ENCODE data around the gene ZNF804B.

The ZNF804B gene

DNA sequence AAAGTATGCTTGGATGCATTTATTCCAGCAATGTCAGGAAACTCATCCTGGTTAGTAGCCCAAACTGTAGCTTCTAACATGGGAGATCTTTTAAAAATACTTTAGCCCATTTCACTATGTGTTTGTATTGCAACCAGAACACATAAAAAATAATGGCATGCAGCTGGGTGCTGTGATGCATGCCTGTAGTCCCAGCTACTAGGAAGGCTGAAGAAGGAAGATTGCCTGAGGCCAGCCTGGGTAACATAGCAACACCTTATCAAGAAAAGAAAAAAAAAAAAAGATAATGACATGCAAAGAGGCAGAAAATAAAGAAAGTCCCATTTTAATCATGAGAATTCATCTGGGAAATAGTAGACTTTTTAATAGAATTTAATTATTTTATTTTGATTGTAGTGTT is 553.1 kb downstream of the ZNF804B start:
- no peak for DNase-seq

DNA sequence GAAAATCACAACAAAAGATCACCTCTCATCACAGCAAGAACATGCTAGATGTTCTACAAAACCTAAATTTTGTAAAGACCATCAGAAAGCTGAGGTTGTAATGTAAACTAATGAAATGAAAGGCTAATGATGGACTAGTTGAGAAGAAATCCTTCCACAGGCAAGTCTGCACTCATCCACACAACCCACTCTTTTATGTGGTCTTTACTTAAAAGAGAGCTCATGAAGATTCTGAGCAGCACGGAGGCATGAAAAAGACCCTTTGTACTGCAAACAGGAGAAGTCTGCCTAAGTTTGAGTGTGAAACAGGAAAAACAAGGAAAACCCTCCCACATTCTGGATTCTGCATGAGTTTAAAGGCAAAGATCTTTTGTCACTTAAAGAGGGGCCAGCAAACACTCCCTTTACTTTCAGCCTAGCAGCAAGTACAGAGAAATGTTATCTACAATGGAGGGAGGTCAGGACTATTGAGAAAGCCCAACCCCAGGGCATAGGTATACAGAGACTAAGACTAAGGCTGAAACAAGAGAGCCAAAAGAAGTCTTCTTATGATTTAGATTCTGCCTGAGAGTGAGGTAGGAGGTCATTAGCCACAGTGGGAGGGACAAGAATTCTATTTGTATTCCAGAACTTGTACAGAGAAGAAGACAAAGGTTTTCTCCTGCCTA is 557.2 kb downstream of the ZNF804B start:
- DNase-seq: no peak

DNA sequence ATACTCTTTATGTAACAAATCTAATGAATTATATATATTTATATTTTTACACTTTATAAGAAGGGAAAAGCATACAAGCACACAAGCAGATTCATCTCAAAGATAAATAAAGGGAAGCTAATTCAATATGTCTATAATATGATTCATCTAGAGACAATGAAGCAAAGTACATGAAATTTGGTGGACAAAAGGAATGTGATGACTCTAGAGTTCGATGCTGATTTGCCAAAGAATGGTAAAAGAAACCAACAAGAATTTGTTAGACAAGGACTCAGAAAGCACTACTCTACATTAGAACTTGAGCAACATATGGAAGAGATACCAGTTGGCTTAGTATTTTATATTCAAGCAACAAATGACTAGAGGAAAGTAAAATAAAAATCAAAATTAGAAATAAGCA is 572.5 kb downstream of the ZNF804B start:
- no peak for DNase-seq

DNA sequence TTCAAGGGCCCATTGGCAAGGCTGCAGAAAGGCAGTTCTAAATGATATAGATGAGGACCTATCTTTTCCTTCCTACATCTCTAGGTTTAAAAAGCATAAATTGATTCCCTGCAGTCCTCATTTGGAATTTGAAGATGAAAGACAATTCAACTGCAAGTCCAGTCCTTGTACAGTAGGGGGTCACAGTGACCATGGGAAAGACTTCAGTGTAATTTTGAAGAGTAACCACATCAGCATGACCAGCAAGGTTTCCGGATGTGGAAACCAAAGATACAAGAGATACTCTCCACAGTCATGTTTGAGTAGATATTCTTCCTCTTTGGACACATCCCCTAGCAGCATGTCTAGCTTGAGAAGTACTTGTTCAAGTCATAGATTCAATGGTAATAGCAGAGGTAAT is 575.3 kb downstream of the ZNF804B start:
- DNase-seq: no peak

DNA sequence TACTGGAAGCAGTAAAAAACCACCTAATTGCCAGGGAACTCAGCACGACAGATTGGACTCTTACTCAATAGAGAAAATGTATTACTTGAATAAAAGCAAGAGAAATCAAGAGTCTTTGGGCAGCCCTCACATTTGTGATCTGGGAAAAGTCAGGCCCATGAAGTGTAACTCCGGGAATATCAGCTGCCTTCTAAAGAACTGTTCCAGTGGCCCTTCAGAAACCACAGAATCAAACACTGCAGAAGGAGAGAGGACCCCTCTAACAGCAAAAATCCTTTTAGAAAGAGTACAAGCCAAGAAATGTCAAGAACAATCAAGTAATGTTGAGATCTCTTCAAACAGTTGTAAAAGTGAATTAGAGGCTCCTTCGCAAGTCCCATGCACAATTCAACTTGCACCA is 576.0 kb downstream of the ZNF804B start:
- no peak for DNase-seq

DNA sequence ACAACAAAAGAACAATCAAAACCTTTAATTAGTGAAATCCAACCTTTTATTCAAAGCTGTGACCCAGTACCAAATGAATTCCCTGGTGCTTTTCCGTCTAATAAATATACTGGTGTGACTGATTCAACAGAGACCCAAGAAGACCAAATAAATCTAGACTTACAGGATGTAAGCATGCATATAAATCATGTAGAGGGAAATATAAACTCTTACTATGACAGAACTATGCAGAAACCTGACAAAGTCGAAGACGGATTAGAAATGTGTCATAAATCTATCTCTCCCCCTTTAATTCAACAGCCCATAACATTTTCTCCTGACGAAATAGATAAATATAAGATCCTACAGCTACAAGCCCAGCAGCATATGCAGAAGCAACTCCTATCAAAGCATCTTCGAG is 576.6 kb downstream of the ZNF804B start:
- no peak for DNase-seq

DNA sequence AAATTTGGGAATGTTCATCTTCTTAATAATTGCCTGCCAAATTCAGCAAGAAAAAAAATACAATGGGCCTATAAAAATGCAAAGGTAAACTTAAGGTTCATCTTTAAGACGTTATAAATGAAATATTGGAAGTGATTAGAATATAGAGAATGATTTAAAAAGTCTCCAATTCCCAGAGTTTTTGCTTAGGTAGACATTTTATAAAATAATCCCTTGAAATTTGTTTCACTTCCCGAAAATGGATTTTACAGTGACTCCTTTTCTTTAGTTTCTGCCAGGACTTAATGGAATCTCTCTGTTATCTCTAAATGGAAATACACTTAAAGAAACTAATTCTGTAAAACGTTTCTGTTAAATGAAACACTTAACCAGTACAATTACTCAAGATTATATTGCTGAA is 580.2 kb downstream of the ZNF804B start:
- DNase-seq: no peak

DNA sequence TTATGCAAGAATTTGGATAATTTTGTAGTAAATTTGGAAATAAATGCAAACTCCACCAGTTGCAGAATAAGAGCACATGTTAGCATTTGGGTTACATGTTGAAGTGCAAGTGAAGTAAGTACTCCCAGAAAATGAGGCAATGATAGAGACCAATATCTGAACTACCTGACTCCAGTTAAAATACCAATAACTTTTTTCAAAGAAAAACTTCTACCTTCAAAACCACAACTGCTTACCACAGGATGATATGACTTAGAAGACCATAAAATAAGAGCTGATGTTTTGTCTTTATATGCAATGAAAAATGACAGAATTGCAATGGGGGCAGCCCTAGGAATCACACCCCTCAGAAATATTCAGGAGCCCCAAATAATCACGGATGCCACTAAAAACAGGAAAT is 597.6 kb downstream of the ZNF804B start:
- DNase-seq: no peak

DNA sequence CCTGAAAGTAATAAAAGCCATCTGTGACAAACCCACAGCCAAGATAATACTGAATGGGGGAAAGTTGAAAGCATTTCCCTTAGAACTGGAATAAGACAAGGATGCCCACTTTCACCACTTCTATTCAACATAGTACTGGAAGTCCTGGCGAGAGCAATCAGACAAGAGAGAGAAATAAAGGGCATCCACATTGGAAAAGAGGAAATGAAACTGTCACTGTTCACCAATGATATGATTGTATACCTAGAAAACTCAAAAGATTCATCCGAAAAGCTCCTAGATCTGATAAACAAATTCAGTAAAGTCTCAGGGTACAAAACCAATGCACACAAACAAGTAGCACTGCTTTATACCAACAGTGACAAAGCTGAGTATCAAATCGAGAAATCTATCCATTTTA is 617.7 kb downstream of the ZNF804B start:
- no peak for DNase-seq

DNA sequence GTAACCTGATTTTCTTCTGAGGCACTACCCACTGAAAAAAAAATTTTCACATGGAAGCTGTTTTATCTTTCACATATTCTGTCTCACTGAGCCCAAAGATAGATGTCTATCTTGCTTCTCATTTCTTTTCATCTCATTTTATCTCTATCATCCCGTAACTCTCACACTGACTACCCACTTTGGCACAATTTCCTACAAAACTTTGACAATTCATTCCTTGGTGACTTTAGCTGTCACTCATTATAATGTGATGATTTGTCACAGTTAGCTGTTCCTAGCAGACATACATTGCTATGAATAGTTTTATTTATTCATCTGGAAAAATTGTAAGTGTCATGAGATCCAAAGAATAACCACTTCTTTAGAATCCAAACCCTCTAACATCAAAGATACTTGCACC is 625.9 kb downstream of the ZNF804B start:
- no peak for DNase-seq
